OCI-LY7 (cell line): ENCODE data around the gene MVK. TPM values are rescaled to one million over a fixed set of nuclear protein-coding genes. Genes with fewer than 3 reads are reported as not detected.

Source experiments
- BruUV-seq: library from RNA; stranded (reverse); fragments of 400-500 nt; replicated peaks from 2 replicates; lab custom pipeline; 2021; lab: Mats Ljungman, UMichigan
- CTCF ChIA-PET: fragments of 300-600 bp; sonication (Branson Sonifier 250); formaldehyde crosslinking; loops from one replicate; lab custom pipeline; 2022; ENCODE audit warnings: antibody characterized with exemption; ENCODE audit not compliant: unreplicated experiment; lab: Charles Lee
- POLR2A ChIA-PET: fragments of 300-600 bp; sonication (Branson Sonifier 250); formaldehyde crosslinking; loops from one replicate; lab custom pipeline; 2022; ENCODE audit warnings: antibody characterized with exemption; lab: Charles Lee
- DNase-seq: peaks from one replicate; pipeline ENCODE4 v3.0.0-alpha.2; 2015; ENCODE audit warnings: low spot score
- H2AFZ ChIP-seq: fragments of 200-600 bp; sonication (generic), shearing (Covaris generic); 2 replicates; pipeline ENCODE4 v1.6.1; 2014; ENCODE audit warnings: mild to moderate bottlenecking, antibody characterized with exemption, low read length, moderate library complexity
- H3K27ac ChIP-seq: fragments of 200-600 bp; sonication (generic); 2 replicates; pipeline ENCODE4 v1.5.1; 2014; ENCODE audit warnings: mixed run types, low read depth, mild to moderate bottlenecking, moderate library complexity, low read length, inconsistent platforms; ENCODE audit not compliant: poor library complexity, severe bottlenecking
- H3K36me3 ChIP-seq: fragments of 200-600 bp; sonication (generic); 2 replicates; pipeline ENCODE4 v1.6.1; 2014; ENCODE audit warnings: mild to moderate bottlenecking, antibody characterized with exemption, low read length, moderate library complexity, mixed read lengths; ENCODE audit not compliant: insufficient read depth
- H3K4me1 ChIP-seq: fragments of 200-600 bp; sonication (generic); 2 replicates; pipeline ENCODE4 v1.5.1; 2014; ENCODE audit warnings: mild to moderate bottlenecking, low read length; ENCODE audit not compliant: insufficient read depth, poor library complexity, severe bottlenecking
- H3K4me2 ChIP-seq: fragments of 200-600 bp; sonication (generic); 2 replicates; pipeline ENCODE4 v1.6.1; 2014; ENCODE audit warnings: mild to moderate bottlenecking, low read length
- H3K4me3 ChIP-seq: fragments of 200-600 bp; sonication (generic); 2 replicates; pipeline ENCODE4 v1.5.1; 2014; ENCODE audit warnings: mild to moderate bottlenecking, low read depth, low read length; ENCODE audit not compliant: poor library complexity, severe bottlenecking
- H3K79me2 ChIP-seq: fragments of 200-600 bp; sonication (generic); 2 replicates; pipeline ENCODE4 v1.6.1; 2016; ENCODE audit warnings: low read depth, mild to moderate bottlenecking, low read length, moderate library complexity, mixed read lengths; ENCODE audit not compliant: insufficient read depth
- H3K9me2 ChIP-seq: fragments of 200-600 bp; sonication (generic); 2 replicates; pipeline ENCODE4 v1.6.1; 2016; ENCODE audit warnings: mild to moderate bottlenecking, low read length, mixed read lengths; ENCODE audit not compliant: insufficient read depth
- H3K9me3 ChIP-seq: fragments of 200-600 bp; sonication (generic); 2 replicates; pipeline ENCODE4 v1.6.1; 2014; ENCODE audit warnings: mild to moderate bottlenecking, mixed run types, low read length, mixed read lengths
- H4K20me1 ChIP-seq: fragments of 200-600 bp; sonication (generic); 2 replicates; pipeline ENCODE4 v1.6.1; 2014; ENCODE audit warnings: mild to moderate bottlenecking, antibody characterized with exemption, low read length, moderate library complexity, mixed read lengths; ENCODE audit not compliant: insufficient read depth
- CTCF ChIP-seq: fragments of 200-600 bp; sonication (generic); conservative IDR thresholded peaks from 2 replicates; pipeline ENCODE4 v1.5.1; 2014; ENCODE audit warnings: mild to moderate bottlenecking, antibody characterized with exemption, low read length, moderate library complexity, mixed read lengths
- EZH2phosphoT487 ChIP-seq: fragments of 200-600 bp; sonication (generic); IDR thresholded peaks from 2 replicates; pipeline ENCODE4 v1.6.1; 2018; ENCODE audit warnings: low read depth, borderline replicate concordance, mild to moderate bottlenecking, mixed run types, antibody characterized with exemption, low read length, moderate library complexity, mixed read lengths
- intact Hi-C: fragments of 100-400 bp; cut with micrococcal nuclease; formaldehyde crosslinking; loops from one replicate; pipeline ENCODE4 v1.10.0; 2022; ENCODE audit not compliant: unreplicated experiment
- total RNA-seq, 2 experiments: library from RNA; depleted of rRNA in 1 of 2; stranded (reverse); fragments of >200 nt in 1 of 2; shearing (Covaris generic) in 1 of 2; gene quantifications; 2 replicates each; pipeline ENCODE4 v1.2.3, GENCODE V29; 2014 to 2022

Gene MVK
- total RNA-seq, 2 experiments from 2014 or later = 27.0 to 47.4 TPM

GRCh38 chr12:109606320-109607028 is 32.9 kb downstream of the MVK start:
- Histone ChIP-seq H3K79me2 (no peaks in the 10 kb centered on the region), H3K4me3 (no peak overlapping the region), H2AFZ (no peak overlapping the region), H3K9me3 (no peaks in the 10 kb centered on the region), H3K4me2 (no peak overlapping the region), H3K36me3 (no peaks in the 10 kb centered on the region), H3K9me2 (no peaks in the 10 kb centered on the region), H3K4me1 (no peaks in the 10 kb centered on the region), H4K20me1 (no peaks in the 10 kb centered on the region), H3K27ac (no peak overlapping the region)
- DNase-seq = no peak
- intact Hi-C loops = no loop called here
- no peak for TF ChIP-seq CTCF
- no peak for TF ChIP-seq EZH2phosphoT487
- ChIA-PET CTCF (no interaction called here), POLR2A (no interaction called here)
- BruUV-seq = no TSS peak

- intact Hi-C loops = no loop called here
- H4K20me1 ChIP-seq = no peaks in the 10 kb centered on the region
- no peak overlapping the region for H3K4me3 ChIP-seq
- CTCF ChIA-PET = no interaction called here
- H3K9me3 ChIP-seq = no peaks in the 10 kb centered on the region
- no peak for DNase-seq
- H3K9me2 ChIP-seq = no peaks in the 10 kb centered on the region
- H2AFZ ChIP-seq = no peak overlapping the region
- H3K36me3 ChIP-seq = no peaks in the 10 kb centered on the region
- BruUV-seq = no TSS peak
- no peak overlapping the region for H3K4me2 ChIP-seq
- no peaks in the 10 kb centered on the region for H3K4me1 ChIP-seq
- TF ChIP-seq EZH2phosphoT487 (no peak), CTCF (no peak)
- H3K79me2 ChIP-seq = no peaks in the 10 kb centered on the region
- no peak overlapping the region for H3K27ac ChIP-seq
- POLR2A ChIA-PET = no interaction called here
These were observed 34.0 kb downstream of the MVK start for GRCh38 chr12:109607618-109608017.

GRCh38 chr12:109608270-109608669 is 34.7 kb downstream of the MVK start:
- H3K9me2 ChIP-seq = no peaks in the 10 kb centered on the region
- H3K36me3 ChIP-seq = no peaks in the 10 kb centered on the region
- ChIA-PET CTCF (no interaction called here), POLR2A (no interaction called here)
- no peak overlapping the region for H3K4me3 ChIP-seq
- H3K79me2 ChIP-seq = no peaks in the 10 kb centered on the region
- no peak for TF ChIP-seq EZH2phosphoT487
- no peak for TF ChIP-seq CTCF
- no peak overlapping the region for H3K27ac ChIP-seq
- H3K4me1 ChIP-seq = no peaks in the 10 kb centered on the region
- no peak for DNase-seq
- no peak overlapping the region for H3K4me2 ChIP-seq
- H3K9me3 ChIP-seq = no peaks in the 10 kb centered on the region
- no peaks in the 10 kb centered on the region for H4K20me1 ChIP-seq
- intact Hi-C loops = no loop called here
- BruUV-seq = no TSS peak
- H2AFZ ChIP-seq = no peak overlapping the region
